ENCODE results near the gene DMTF1. TPM values are rescaled to one million over a fixed set of nuclear protein-coding genes. Genes with fewer than 3 reads are reported as not detected.

Gene DMTF1
- total RNA-seq, 1 experiment from 2014 or later: 79.7 TPM

- BruUV-seq (replicated peaks): no TSS peak
- DNase-seq (ENCODE audit: unreplicated experiment): no peak
- peaks cover 23% of the 10 kb centered on the region for H3K36me3 Mint-ChIP-seq (ENCODE audit: insufficient read depth, unreplicated experiment)
- ChIA-PET CTCF (interaction anchor here (0.8 to 1.4 kb wide), 3 partner anchors 219 to 259 kb away, joined by 4 read pairs; no protein-coding TSS in a partner anchor), POLR2A (interaction anchor here (0.6 to 8.5 kb wide), 5 partner anchors 11 to 232 kb away, joined by 3 to 154 read pairs (median 4); partner anchors contain the start of gene TMEM243)
- intact Hi-C loops (cut with micrococcal nuclease): loop anchor here (10.0 kb wide), 1 partner anchor 188 kb away; the partner anchor contains the start of gene CROT
- H3K27me3 Mint-ChIP-seq (ENCODE audit: insufficient read depth, unreplicated experiment): no peaks in the 10 kb centered on the region
- peaks cover 22% of the 10 kb centered on the region for H3K4me1 Mint-ChIP-seq (ENCODE audit: insufficient read depth, unreplicated experiment)
- TF ChIP-seq CTCF (IDR thresholded peaks at IDR 0.05; ENCODE audit: unreplicated experiment): no peak
- H3K27ac Mint-ChIP-seq (ENCODE audit: low read depth, unreplicated experiment): no peak overlapping the region
- no peaks in the 10 kb centered on the region for H3K9me3 Mint-ChIP-seq (ENCODE audit: unreplicated experiment)
- H3K4me3 Mint-ChIP-seq (ENCODE audit: unreplicated experiment): no peak overlapping the region
Measured at GRCh38 chr7:87156709-87157108, 4.5 kb downstream of the DMTF1 start.

- peaks cover 35% of the 10 kb centered on the region for H3K36me3 Mint-ChIP-seq (ENCODE audit: insufficient read depth, unreplicated experiment)
- no TSS peak for BruUV-seq (replicated peaks)
- CTCF ChIA-PET: interaction anchor here (1.1 to 1.4 kb wide), 2 partner anchors 11 to 56 kb away, joined by 4 read pairs; no protein-coding TSS in a partner anchor
- peaks cover 18% of the 10 kb centered on the region for H3K4me1 Mint-ChIP-seq (ENCODE audit: insufficient read depth, unreplicated experiment)
- intact Hi-C loops (cut with micrococcal nuclease): loop anchor here (10.0 kb wide), 1 partner anchor 185 kb away; the partner anchor contains the start of gene CROT
- H3K27me3 Mint-ChIP-seq (ENCODE audit: insufficient read depth, unreplicated experiment): no peaks in the 10 kb centered on the region
- no peaks in the 10 kb centered on the region for H3K9me3 Mint-ChIP-seq (ENCODE audit: unreplicated experiment)
- no peak overlapping the region for H3K4me3 Mint-ChIP-seq (ENCODE audit: unreplicated experiment)
- POLR2A ChIA-PET: interaction anchor here (1.3 to 1.7 kb wide), 2 partner anchors 15 to 61 kb away, joined by 5 to 7 read pairs; no protein-coding TSS in a partner anchor
- no peak for TF ChIP-seq CTCF (IDR thresholded peaks at IDR 0.05; ENCODE audit: unreplicated experiment)
- H3K27ac Mint-ChIP-seq (ENCODE audit: low read depth, unreplicated experiment): no peak overlapping the region
- DNase-seq (ENCODE audit: unreplicated experiment): no peak
Measured at GRCh38 chr7:87159538-87159937, 7.3 kb downstream of the DMTF1 start.

- no TSS peak for BruUV-seq (replicated peaks)
- ChIA-PET CTCF (no interaction called here), POLR2A (interaction anchor here (2.6 kb wide), 1 partner anchor 11 kb away, joined by 16 read pairs; the partner anchor contains the start of gene DMTF1)
- no peaks in the 10 kb centered on the region for H3K27me3 Mint-ChIP-seq (ENCODE audit: insufficient read depth, unreplicated experiment)
- peaks cover 13% of the 10 kb centered on the region for H3K4me1 Mint-ChIP-seq (ENCODE audit: insufficient read depth, unreplicated experiment)
- TF ChIP-seq CTCF (IDR thresholded peaks at IDR 0.05; ENCODE audit: unreplicated experiment): no peak
- no peak for DNase-seq (ENCODE audit: unreplicated experiment)
- no peak overlapping the region for H3K4me3 Mint-ChIP-seq (ENCODE audit: unreplicated experiment)
- intact Hi-C loops (cut with micrococcal nuclease): no loop called here
- peaks cover 79% of the 10 kb centered on the region for H3K36me3 Mint-ChIP-seq (ENCODE audit: insufficient read depth, unreplicated experiment)
- H3K27ac Mint-ChIP-seq (ENCODE audit: low read depth, unreplicated experiment): no peak overlapping the region
- H3K9me3 Mint-ChIP-seq (ENCODE audit: unreplicated experiment): no peaks in the 10 kb centered on the region
Measured at GRCh38 chr7:87164433-87164832, 12.2 kb downstream of the DMTF1 start.

- no peak for TF ChIP-seq CTCF (IDR thresholded peaks at IDR 0.05; ENCODE audit: unreplicated experiment)
- Mint-ChIP-seq H3K27me3 (ENCODE audit: insufficient read depth, unreplicated experiment) (no peaks in the 10 kb centered on the region), H3K27ac (ENCODE audit: low read depth, unreplicated experiment) (peak overlapping the region; percentile 52), H3K4me3 (ENCODE audit: unreplicated experiment) (no peak overlapping the region), H3K9me3 (ENCODE audit: unreplicated experiment) (no peaks in the 10 kb centered on the region), H3K36me3 (ENCODE audit: insufficient read depth, unreplicated experiment) (peaks cover 97% of the 10 kb centered on the region), H3K4me1 (ENCODE audit: insufficient read depth, unreplicated experiment) (peaks cover 7% of the 10 kb centered on the region)
- CTCF ChIA-PET: interaction anchor here (0.7 kb wide), 1 partner anchor 64 kb away, joined by 3 read pairs; no protein-coding TSS in a partner anchor
- DNase-seq (ENCODE audit: unreplicated experiment): no peak
- POLR2A ChIA-PET: interaction anchor here (1.5 to 6.1 kb wide), 2 partner anchors 14 to 48 kb away, joined by 4 to 22 read pairs; no protein-coding TSS in a partner anchor
- intact Hi-C loops (cut with micrococcal nuclease): no loop called here
- BruUV-seq (replicated peaks): no TSS peak
Measured at GRCh38 chr7:87170828-87171227, 18.6 kb downstream of the DMTF1 start.
